ENCODE data around the gene MERTK. TPM values are rescaled to one million over a fixed set of nuclear protein-coding genes. Genes with fewer than 3 reads are reported as not detected.

Gene MERTK
- total and polyA plus RNA-seq, 2 of the 13 experiments (the other 11 are each of a cell fraction or from before 2014, with no cell fraction given) = 37.3 to 44.7 TPM

- TF ChIP-seq, protein P1, sequence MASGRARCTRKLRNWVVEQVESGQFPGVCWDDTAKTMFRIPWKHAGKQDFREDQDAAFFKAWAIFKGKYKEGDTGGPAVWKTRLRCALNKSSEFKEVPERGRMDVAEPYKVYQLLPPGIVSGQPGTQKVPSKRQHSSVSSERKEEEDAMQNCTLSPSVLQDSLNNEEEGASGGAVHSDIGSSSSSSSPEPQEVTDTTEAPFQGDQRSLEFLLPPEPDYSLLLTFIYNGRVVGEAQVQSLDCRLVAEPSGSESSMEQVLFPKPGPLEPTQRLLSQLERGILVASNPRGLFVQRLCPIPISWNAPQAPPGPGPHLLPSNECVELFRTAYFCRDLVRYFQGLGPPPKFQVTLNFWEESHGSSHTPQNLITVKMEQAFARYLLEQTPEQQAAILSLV (CRISPR knock-in tag; IDR thresholded peaks at IDR 0.05; ENCODE audit: borderline replicate concordance) = no peak
- TF ChIP-seq RXRB (CRISPR knock-in tag; IDR thresholded peaks at IDR 0.05; ENCODE audit: borderline replicate concordance) (no peak), ZNF770 (CRISPR knock-in tag; IDR thresholded peaks at IDR 0.05) (no peak), TCF7L2 (IDR thresholded peaks at IDR 0.05; ENCODE audit: low read depth, low read length) (no peak), ZNF501 (CRISPR knock-in tag; IDR thresholded peaks at IDR 0.05) (no peak), ZNF616 (CRISPR knock-in tag; IDR thresholded peaks at IDR 0.05; ENCODE audit: low read depth) (no peak), ZBTB49 (CRISPR knock-in tag; IDR thresholded peaks at IDR 0.05; ENCODE audit: borderline replicate concordance) (no peak), DMAP1 (CRISPR knock-in tag; IDR thresholded peaks at IDR 0.05) (no peak), ZNF619 (CRISPR knock-in tag; IDR thresholded peaks at IDR 0.05) (0 out of 2 replicates have a peak, but pooled peaks have one; percentile 25), ZEB1 (IDR thresholded peaks at IDR 0.05; ENCODE audit: insufficient replicate concordance, low read depth) (no peak), SP1 (IDR thresholded peaks at IDR 0.05) (no peak), SP1 (CRISPR knock-in tag; IDR thresholded peaks at IDR 0.05) (no peak), ATF7-NPFF (CRISPR knock-in tag; IDR thresholded peaks at IDR 0.05; ENCODE audit: low read depth) (no peak; the same call in 1 of the 2 replicates), SMAD3 (CRISPR knock-in tag; IDR thresholded peaks at IDR 0.05) (no peak), ZSCAN20 (CRISPR knock-in tag; IDR thresholded peaks at IDR 0.05; ENCODE audit: borderline replicate concordance) (no peak), MXD4 (CRISPR knock-in tag; IDR thresholded peaks at IDR 0.05) (no peak)
- TF ChIP-seq, protein P2, sequence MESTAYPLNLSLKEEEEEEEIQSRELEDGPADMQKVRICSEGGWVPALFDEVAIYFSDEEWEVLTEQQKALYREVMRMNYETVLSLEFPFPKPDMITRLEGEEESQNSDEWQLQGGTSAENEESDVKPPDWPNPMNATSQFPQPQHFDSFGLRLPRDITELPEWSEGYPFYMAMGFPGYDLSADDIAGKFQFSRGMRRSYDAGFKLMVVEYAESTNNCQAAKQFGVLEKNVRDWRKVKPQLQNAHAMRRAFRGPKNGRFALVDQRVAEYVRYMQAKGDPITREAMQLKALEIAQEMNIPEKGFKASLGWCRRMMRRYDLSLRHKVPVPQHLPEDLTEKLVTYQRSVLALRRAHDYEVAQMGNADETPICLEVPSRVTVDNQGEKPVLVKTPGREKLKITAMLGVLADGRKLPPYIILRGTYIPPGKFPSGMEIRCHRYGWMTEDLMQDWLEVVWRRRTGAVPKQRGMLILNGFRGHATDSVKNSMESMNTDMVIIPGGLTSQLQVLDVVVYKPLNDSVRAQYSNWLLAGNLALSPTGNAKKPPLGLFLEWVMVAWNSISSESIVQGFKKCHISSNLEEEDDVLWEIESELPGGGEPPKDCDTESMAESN (CRISPR knock-in tag; conservative IDR thresholded peaks at IDR 0.05) = peak; percentile 75
- TF ChIP-seq, protein P3, sequence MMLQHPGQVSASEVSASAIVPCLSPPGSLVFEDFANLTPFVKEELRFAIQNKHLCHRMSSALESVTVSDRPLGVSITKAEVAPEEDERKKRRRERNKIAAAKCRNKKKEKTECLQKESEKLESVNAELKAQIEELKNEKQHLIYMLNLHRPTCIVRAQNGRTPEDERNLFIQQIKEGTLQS (CRISPR knock-in tag; IDR thresholded peaks at IDR 0.05) = no peak
- TF ChIP-seq, protein P4, sequence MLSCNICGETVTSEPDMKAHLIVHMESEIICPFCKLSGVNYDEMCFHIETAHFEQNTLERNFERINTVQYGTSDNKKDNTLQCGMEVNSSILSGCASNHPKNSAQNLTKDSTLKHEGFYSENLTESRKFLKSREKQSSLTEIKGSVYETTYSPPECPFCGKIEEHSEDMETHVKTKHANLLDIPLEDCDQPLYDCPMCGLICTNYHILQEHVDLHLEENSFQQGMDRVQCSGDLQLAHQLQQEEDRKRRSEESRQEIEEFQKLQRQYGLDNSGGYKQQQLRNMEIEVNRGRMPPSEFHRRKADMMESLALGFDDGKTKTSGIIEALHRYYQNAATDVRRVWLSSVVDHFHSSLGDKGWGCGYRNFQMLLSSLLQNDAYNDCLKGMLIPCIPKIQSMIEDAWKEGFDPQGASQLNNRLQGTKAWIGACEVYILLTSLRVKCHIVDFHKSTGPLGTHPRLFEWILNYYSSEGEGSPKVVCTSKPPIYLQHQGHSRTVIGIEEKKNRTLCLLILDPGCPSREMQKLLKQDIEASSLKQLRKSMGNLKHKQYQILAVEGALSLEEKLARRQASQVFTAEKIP (CRISPR knock-in tag; IDR thresholded peaks at IDR 0.05; ENCODE audit: borderline replicate concordance) = no peak
- TF ChIP-seq, protein P5, sequence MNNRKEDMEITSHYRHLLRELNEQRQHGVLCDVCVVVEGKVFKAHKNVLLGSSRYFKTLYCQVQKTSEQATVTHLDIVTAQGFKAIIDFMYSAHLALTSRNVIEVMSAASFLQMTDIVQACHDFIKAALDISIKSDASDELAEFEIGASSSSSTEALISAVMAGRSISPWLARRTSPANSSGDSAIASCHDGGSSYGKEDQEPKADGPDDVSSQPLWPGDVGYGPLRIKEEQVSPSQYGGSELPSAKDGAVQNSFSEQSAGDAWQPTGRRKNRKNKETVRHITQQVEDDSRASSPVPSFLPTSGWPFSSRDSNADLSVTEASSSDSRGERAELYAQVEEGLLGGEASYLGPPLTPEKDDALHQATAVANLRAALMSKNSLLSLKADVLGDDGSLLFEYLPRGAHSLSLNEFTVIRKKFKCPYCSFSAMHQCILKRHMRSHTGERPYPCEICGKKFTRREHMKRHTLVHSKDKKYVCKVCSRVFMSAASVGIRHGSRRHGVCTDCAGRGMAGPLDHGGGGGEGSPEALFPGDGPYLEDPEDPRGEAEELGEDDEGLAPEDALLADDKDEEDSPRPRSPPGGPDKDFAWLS (CRISPR knock-in tag; IDR thresholded peaks at IDR 0.05; ENCODE audit: borderline replicate concordance) = no peak
These were observed 830 bp upstream of the MERTK start (continued) for GRCh38 chr2:111897630-111897923.
